Smooth muscle cell (in vitro differentiated cells): ENCODE results near the gene RPRD1A. TPM values are rescaled to one million over a fixed set of nuclear protein-coding genes. Genes with fewer than 3 reads are reported as not detected.

ENCODE experiments used
- DNase-seq: peaks from one replicate; lab custom pipeline; 2025; ENCODE audit not compliant: unreplicated experiment; lab: John Stamatoyannopoulos, UW
- H2AFZ ChIP-seq: fragments of 200-600 bp; sonication (generic); 2 replicates; pipeline ENCODE4 v1.6.0; 2016; ENCODE audit warnings: antibody characterized with exemption, low read depth, mild to moderate bottlenecking
- H3F3A ChIP-seq: fragments of 200-600 bp; sonication (generic); 2 replicates; pipeline ENCODE4 v1.6.0; 2017; ENCODE audit warnings: antibody characterized with exemption, low read depth
- H3K27ac ChIP-seq: fragments of 200-600 bp; sonication (generic); 2 replicates; pipeline ENCODE4 v1.5.1; 2016; ENCODE audit warnings: low read depth, mild to moderate bottlenecking
- H3K27me3 ChIP-seq: fragments of 200-600 bp; sonication (generic); 2 replicates; pipeline ENCODE4 v1.6.1; 2016; ENCODE audit warnings: low read depth, mild to moderate bottlenecking
- H3K36me3 ChIP-seq: fragments of 200-600 bp; sonication (generic); 2 replicates; pipeline ENCODE4 v1.5.1; 2016; ENCODE audit warnings: low read depth
- H3K4me1 ChIP-seq: fragments of 200-600 bp; sonication (generic); 2 replicates; pipeline ENCODE4 v1.5.1; 2016; ENCODE audit warnings: low read depth
- H3K4me2 ChIP-seq: fragments of 200-600 bp; sonication (generic); 2 replicates; pipeline ENCODE4 v1.6.0; 2016; ENCODE audit warnings: mild to moderate bottlenecking
- H3K4me3 ChIP-seq: fragments of 200-600 bp; sonication (generic); 2 replicates; pipeline ENCODE4 v1.5.1; 2016; ENCODE audit warnings: mild to moderate bottlenecking
- H3K79me2 ChIP-seq: fragments of 200-600 bp; sonication (generic); 2 replicates; pipeline ENCODE4 v1.6.0; 2016; ENCODE audit warnings: low read depth, mild to moderate bottlenecking
- H3K9ac ChIP-seq: fragments of 200-600 bp; sonication (generic); 2 replicates; pipeline ENCODE4 v1.6.0; 2016; ENCODE audit warnings: low read depth
- H3K9me3 ChIP-seq: fragments of 200-600 bp; sonication (generic); replicated peaks from 2 replicates; pipeline ENCODE4 v1.5.1; 2016; ENCODE audit warnings: low read depth
- H4K20me1 ChIP-seq: fragments of 200-600 bp; sonication (generic); 2 replicates; pipeline ENCODE4 v1.6.0; 2016; ENCODE audit warnings: low read depth
- WGBS: methylation state at CpG from one replicate; pipeline ENCODE4 v1.1.7; 2016; ENCODE audit warnings: low lambda C conversion rate; 5-methylcytosine and 5-hydroxymethylcytosine counted together
- polyA plus RNA-seq: library from polyadenylated mRNA; unstranded; fragments of >200 nt; fragmentation: Nextera tagmentation; extraction: Ambion mirVana; gene quantifications from 2 replicates; pipeline ENCODE4 v1.2.1, GENCODE V29; 2016
- total RNA-seq: library from RNA; depleted of rRNA; stranded (reverse); fragments of >200 nt; gene quantifications from 2 replicates; pipeline ENCODE4 v1.2.3, GENCODE V29; 2014
- TF ChIP-seq, protein P1 (sequence below): fragments of 200-600 bp; sonication (generic); IDR thresholded peaks from 2 replicates; pipeline ENCODE4 v1.5.1; 2017; ENCODE audit warnings: borderline replicate concordance, mild to moderate bottlenecking, antibody characterized with exemption; ENCODE audit not compliant: insufficient read depth, poor library complexity, severe bottlenecking

RPRD1A gene
- total and polyA plus RNA-seq, 2 experiments from 2014 or later, result 13.1 to 50.0 TPM

GRCh38 chr18:36038102-36038663, 29.2 kb downstream of the RPRD1A start:
- over 99% methylated on average over 5 of the region's 5 CpGs for WGBS

GRCh38 chr18:36035253-36035652, 32.1 kb downstream of the RPRD1A start:
- no peaks in the 10 kb centered on the region for H3K27me3 ChIP-seq
- H3K36me3 ChIP-seq, result peaks cover 9% of the 10 kb centered on the region
- no peak overlapping the region for H3K4me2 ChIP-seq
- no peak for DNase-seq
- peaks cover 63% of the 10 kb centered on the region for H4K20me1 ChIP-seq
- H3F3A ChIP-seq, result no peaks in the 10 kb centered on the region
- H3K4me3 ChIP-seq, result no peak overlapping the region
- H2AFZ ChIP-seq, result no peak overlapping the region
- H3K79me2 ChIP-seq, result peaks cover 72% of the 10 kb centered on the region
- H3K4me1 ChIP-seq, result no peaks in the 10 kb centered on the region
- TF ChIP-seq, protein P1, sequence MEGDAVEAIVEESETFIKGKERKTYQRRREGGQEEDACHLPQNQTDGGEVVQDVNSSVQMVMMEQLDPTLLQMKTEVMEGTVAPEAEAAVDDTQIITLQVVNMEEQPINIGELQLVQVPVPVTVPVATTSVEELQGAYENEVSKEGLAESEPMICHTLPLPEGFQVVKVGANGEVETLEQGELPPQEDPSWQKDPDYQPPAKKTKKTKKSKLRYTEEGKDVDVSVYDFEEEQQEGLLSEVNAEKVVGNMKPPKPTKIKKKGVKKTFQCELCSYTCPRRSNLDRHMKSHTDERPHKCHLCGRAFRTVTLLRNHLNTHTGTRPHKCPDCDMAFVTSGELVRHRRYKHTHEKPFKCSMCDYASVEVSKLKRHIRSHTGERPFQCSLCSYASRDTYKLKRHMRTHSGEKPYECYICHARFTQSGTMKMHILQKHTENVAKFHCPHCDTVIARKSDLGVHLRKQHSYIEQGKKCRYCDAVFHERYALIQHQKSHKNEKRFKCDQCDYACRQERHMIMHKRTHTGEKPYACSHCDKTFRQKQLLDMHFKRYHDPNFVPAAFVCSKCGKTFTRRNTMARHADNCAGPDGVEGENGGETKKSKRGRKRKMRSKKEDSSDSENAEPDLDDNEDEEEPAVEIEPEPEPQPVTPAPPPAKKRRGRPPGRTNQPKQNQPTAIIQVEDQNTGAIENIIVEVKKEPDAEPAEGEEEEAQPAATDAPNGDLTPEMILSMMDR, result no peak
- H3K9ac ChIP-seq, result no peak overlapping the region
- H3K27ac ChIP-seq, result no peak overlapping the region
- no peaks in the 10 kb centered on the region for H3K9me3 ChIP-seq

More at GRCh38 chr18:36038102-36038663, 29.2 kb downstream of the RPRD1A start:
- Histone ChIP-seq H3K9me3 (no peaks in the 10 kb centered on the region), H4K20me1 (peaks cover 66% of the 10 kb centered on the region), H3K4me2 (no peak overlapping the region), H3K79me2 (peaks cover 94% of the 10 kb centered on the region), H3K4me3 (no peak overlapping the region), H2AFZ (no peak overlapping the region), H3K36me3 (peaks cover 9% of the 10 kb centered on the region), H3K9ac (no peak overlapping the region), H3F3A (no peaks in the 10 kb centered on the region), H3K27me3 (no peaks in the 10 kb centered on the region), H3K27ac (no peak overlapping the region), H3K4me1 (no peaks in the 10 kb centered on the region)
- no peak for DNase-seq
- TF ChIP-seq, protein P1, result no peak

DNA sequence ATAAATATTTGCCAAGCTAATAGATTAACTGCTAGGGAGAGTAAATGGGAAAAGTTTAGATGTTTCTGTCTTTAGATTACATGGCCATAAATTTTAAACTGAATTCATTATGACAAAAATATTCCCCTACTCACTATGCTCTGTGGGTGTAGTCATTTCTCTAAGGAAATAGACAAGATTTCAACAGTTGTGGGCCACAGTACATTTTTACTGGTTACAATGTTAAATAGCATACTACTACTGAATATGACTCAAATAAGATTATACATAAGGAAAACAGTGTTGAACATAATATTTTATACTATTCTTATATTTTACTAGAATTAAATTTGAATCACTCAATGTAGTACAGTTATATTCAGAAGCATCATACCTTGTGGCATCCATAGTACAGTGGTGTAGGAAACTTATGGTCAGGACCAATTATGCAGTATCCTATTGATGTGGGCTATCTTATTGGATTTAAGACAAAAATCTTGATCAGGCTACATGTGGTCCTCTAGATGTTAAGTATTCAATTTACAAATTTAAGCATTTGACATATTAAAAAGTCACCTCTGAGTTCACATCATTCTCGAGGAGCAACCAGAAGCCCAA, 33.0 kb downstream of the RPRD1A start:
- Histone ChIP-seq H3K27me3 (no peaks in the 10 kb centered on the region), H4K20me1 (peaks cover 61% of the 10 kb centered on the region), H3K4me2 (no peak overlapping the region), H3K79me2 (peaks cover 64% of the 10 kb centered on the region), H3F3A (no peaks in the 10 kb centered on the region), H3K36me3 (peaks cover 9% of the 10 kb centered on the region), H3K9ac (no peak overlapping the region), H3K9me3 (no peaks in the 10 kb centered on the region), H3K27ac (no peak overlapping the region), H3K4me1 (no peaks in the 10 kb centered on the region), H3K4me3 (no peak overlapping the region), H2AFZ (no peak overlapping the region)
- 93% methylated on average over 1 of the region's 1 CpG for WGBS
- DNase-seq, result no peak
- TF ChIP-seq, protein P1, result no peak

GRCh38 chr18:36031903-36032302, 35.5 kb downstream of the RPRD1A start:
- Histone ChIP-seq H4K20me1 (peaks cover 59% of the 10 kb centered on the region), H3K4me2 (no peak overlapping the region), H3K36me3 (peaks cover under 1% of the 10 kb centered on the region), H3K79me2 (peaks cover 41% of the 10 kb centered on the region), H3K27ac (no peak overlapping the region), H3K9me3 (no peaks in the 10 kb centered on the region), H3K4me3 (no peak overlapping the region), H3K9ac (no peak overlapping the region), H3F3A (no peaks in the 10 kb centered on the region), H2AFZ (no peak overlapping the region), H3K4me1 (no peaks in the 10 kb centered on the region), H3K27me3 (no peaks in the 10 kb centered on the region)
- no peak for DNase-seq
- WGBS, result 95% methylated on average over 2 of the region's 2 CpGs
- TF ChIP-seq, protein P1, result no peak
